GM18505 (cell line): ENCODE data around the gene FNDC3B.
"Not testable (repeated sequence)": the region's sequence is repeated elsewhere in the genome, so short reads cannot be mapped to it uniquely, and the experiment has no call there.

Experiments
- ATAC-seq: cut with Tn5 transposase; IDR thresholded peaks from one replicate; pipeline ENCODE4 v1.9.1; 2021; ENCODE audit not compliant: unreplicated experiment
- POLR2A ChIP-seq: IDR thresholded peaks from 4 replicates; pipeline ENCODE4 v1.6.1; 2011; ENCODE audit warnings: borderline replicate concordance; ENCODE audit not compliant: insufficient read depth, insufficient read length; ENCODE audit errors: extremely low read depth

The FNDC3B gene

GRCh38 chr3:172254542-172254941 is 215.2 kb downstream of the FNDC3B start:
- ATAC-seq, result no peak
- no peak for TF ChIP-seq POLR2A

GRCh38 chr3:172255321-172255720 is 215.9 kb downstream of the FNDC3B start:
- not testable (repeated sequence) for ATAC-seq

GRCh38 chr3:172256101-172256734 is 216.8 kb downstream of the FNDC3B start:
- TF ChIP-seq POLR2A, result no peak
- ATAC-seq, result no peak

- no peak for ATAC-seq
- no peak for TF ChIP-seq POLR2A
These were observed 218.4 kb downstream of the FNDC3B start for GRCh38 chr3:172257648-172258400.

GRCh38 chr3:172258624-172259023 is 219.2 kb downstream of the FNDC3B start:
- no peak for ATAC-seq
- no peak for TF ChIP-seq POLR2A

- ATAC-seq, result no peak
- no peak for TF ChIP-seq POLR2A
These were observed 219.7 kb downstream of the FNDC3B start for GRCh38 chr3:172259111-172259541.

- no peak for TF ChIP-seq POLR2A
- no peak for ATAC-seq
These were observed 220.4 kb downstream of the FNDC3B start for GRCh38 chr3:172259726-172260248.

- ATAC-seq, result no peak
- no peak for TF ChIP-seq POLR2A
These were observed 221.0 kb downstream of the FNDC3B start for GRCh38 chr3:172260381-172260780.

- no peak for ATAC-seq
- TF ChIP-seq POLR2A, result no peak
These were observed 221.7 kb downstream of the FNDC3B start for GRCh38 chr3:172261054-172261453.

- ATAC-seq, result no peak
- no peak for TF ChIP-seq POLR2A
These were observed 223.7 kb downstream of the FNDC3B start for GRCh38 chr3:172262991-172263608.

GRCh38 chr3:172263781-172264486 is 224.6 kb downstream of the FNDC3B start:
- TF ChIP-seq POLR2A, result no peak
- no peak for ATAC-seq

GRCh38 chr3:172266103-172266502 is 226.7 kb downstream of the FNDC3B start:
- no peak for ATAC-seq

GRCh38 chr3:172268425-172268824 is 229.0 kb downstream of the FNDC3B start:
- ATAC-seq, result no peak
- TF ChIP-seq POLR2A, result no peak

More at GRCh38 chr3:172266103-172266502, 226.7 kb downstream of the FNDC3B start:
- no peak for TF ChIP-seq POLR2A
